Activated CD4-positive, CD25-positive, alpha-beta regulatory T cell (primary cell): ENCODE results near the gene NAGS.
"Not testable (repeated sequence)": the region's sequence is repeated elsewhere in the genome, so short reads cannot be mapped to it uniquely, and the experiment has no call there.

Experiments
- DNase-seq, 4 experiments: peaks; one replicate each; lab custom pipeline; 2025; lab: John Stamatoyannopoulos, UW

The NAGS gene

DNA sequence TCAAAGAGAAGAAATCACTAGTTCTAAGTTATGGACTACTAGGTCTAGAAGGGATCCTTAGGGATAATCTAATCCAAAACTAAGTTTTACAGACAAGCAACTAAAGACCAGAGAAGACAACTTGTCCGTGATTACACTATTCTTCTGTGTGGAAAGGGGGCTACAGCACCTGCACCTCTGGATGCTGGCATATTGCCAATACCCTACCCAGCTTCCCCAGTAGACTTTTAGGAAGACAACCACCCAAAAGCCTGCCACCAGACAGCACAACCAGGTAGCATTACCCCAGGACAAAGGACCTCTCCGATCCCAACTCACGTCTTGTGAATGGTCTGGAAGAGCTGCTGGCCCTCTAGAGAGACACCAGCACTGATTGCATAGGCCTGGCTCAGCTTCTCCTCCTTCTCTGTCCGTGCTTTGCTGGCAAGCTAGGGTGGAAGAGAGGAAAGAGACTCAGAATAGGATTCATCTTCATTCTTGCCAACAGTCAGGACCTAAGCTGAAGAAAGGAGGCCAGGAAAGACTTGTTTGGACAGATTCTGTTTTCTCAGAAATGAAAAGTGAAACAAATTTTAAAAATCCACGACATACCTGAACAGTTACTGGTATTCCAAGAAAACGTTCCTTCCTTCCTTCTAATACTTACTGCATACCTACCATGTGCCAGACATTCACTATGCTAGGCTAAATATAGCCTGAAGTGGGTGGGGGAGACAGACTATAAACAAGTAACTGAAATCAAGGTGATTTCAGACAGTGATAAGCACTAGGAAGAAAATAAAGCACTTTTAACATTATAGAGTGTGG, 35.6 kb downstream of the NAGS start:
- no peak for DNase-seq

- no peak for DNase-seq
Observed at GRCh38 chr17:44043272-44043696, 38.9 kb downstream of the NAGS start.

- no peak for DNase-seq
Observed at GRCh38 chr17:44044071-44044470, 39.6 kb downstream of the NAGS start.

- no peak for DNase-seq
Observed at GRCh38 chr17:44045486-44045885, 41.1 kb downstream of the NAGS start.

GRCh38 chr17:44046893-44047292, 42.5 kb downstream of the NAGS start:
- not testable (repeated sequence) for DNase-seq

GRCh38 chr17:44049294-44050060, 45.1 kb downstream of the NAGS start:
- DNase-seq: no peak

GRCh38 chr17:44053125-44053872, 48.9 kb downstream of the NAGS start:
- no peak for DNase-seq
